Endothelial cell of umbilical vein (primary cell): ENCODE results near the gene STK32C.

Experiments used
- CTCF ChIP-seq, 2 donors: IDR thresholded peaks; 1 replicate in 1 of 2; 2 replicates in 1 of 2; pipeline ENCODE4 v1.5.1; 2011; ENCODE audit warnings: low read length in 2 of 2, mild to moderate bottlenecking in 2 of 2, moderate library complexity in 2 of 2, control low read depth in 1 of 2, inconsistent platforms in 1 of 2, low read depth in 1 of 2; ENCODE audit not compliant: insufficient read depth in 1 of 2; ENCODE audit errors: extremely low read depth in 1 of 2
- EZH2 ChIP-seq: IDR thresholded peaks from 2 replicates; pipeline ENCODE4 v1.6.1; 2012; ENCODE audit warnings: borderline replicate concordance, low read depth, mild to moderate bottlenecking, moderate library complexity, low read length, inconsistent platforms; ENCODE audit not compliant: severe bottlenecking
- GATA2 ChIP-seq: IDR thresholded peaks from 2 replicates; pipeline ENCODE4 v1.7.0; 2011; ENCODE audit warnings: low read depth, mild to moderate bottlenecking, moderate library complexity, mixed read lengths, low read length; ENCODE audit not compliant: insufficient read length, insufficient read depth
- MAX ChIP-seq: IDR thresholded peaks from 2 replicates; pipeline ENCODE4 v1.6.1; 2011; ENCODE audit not compliant: insufficient read depth, insufficient read length
- POLR2A ChIP-seq: IDR thresholded peaks from 2 replicates; pipeline ENCODE4 v1.6.1; 2012; ENCODE audit warnings: low read depth, mild to moderate bottlenecking, control low read depth, low read length
- POLR2AphosphoS5 ChIP-seq: IDR thresholded peaks from 2 replicates; pipeline ENCODE4 v1.6.1; 2012; ENCODE audit warnings: low read depth, mild to moderate bottlenecking, control low read depth, low read length, moderate library complexity; ENCODE audit not compliant: insufficient read depth

- TF ChIP-seq CTCF (IDR thresholded peaks at IDR 0.05; ENCODE audit: extremely low read depth in 1 of 2, insufficient read depth in 1 of 2, low read depth in 1 of 2, low read length in 2 of 2) (no peak), GATA2 (no peak), EZH2 (no peak), POLR2AphosphoS5 (no peak), POLR2A (no peak), MAX (no peak)
These were observed 107.9 kb downstream of the STK32C start for GRCh38 chr10:132199854-132200311.
